ENCODE results near the gene TACC2.

Gene TACC2

DNA sequence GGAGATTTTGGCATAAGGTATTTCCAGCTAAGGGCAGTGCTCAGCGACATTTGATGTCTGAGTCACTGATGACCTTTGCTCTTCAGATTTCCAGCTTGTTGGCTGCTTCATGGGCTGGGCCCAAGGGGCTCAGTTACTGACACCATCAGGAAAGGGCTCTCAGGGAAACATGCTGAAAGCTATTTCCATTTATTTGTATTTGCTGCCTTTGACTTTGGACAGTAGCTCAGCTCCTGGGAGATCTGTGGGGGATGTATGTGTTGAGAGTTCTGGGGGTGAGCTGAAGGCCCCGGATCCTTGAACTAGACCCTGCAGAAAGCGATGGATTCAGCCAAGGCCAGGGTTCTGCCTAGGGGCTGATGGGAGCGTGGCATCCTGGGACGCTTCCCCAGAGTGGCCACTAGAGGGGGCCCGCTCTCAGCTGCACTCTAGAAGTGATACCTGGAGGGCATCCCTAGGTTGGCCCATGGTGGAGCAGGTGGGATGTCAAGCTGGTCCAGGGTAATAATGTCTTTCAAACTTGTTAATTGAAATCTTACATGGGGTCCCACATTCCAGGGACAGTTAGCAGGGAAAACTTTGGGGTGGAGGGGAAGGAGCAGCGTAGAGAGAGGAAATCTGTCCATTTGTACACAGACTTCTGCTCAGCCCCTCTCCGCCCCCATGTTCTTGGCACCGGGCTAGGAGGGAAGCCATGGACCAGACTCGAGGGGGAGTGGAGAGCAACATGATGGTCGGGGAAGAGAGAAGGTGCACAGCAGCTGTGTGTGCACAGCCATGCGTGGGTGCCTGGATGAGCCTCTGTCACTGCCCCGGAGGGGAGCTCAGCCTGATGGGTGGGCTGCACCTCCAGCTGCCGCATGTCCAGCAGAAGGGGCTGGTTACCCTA, 279.1 kb downstream of the TACC2 start:
- Histone ChIP-seq H2AFZ (ENCODE audit: low read depth, low read length, severe bottlenecking) (no peak overlapping the region), H4K20me1 (ENCODE audit: low read depth, low read length) (no peaks in the 10 kb centered on the region), H3K4me3 (ENCODE audit: insufficient read depth, low read length, poor library complexity, severe bottlenecking) (no peak overlapping the region), H3K4me2 (ENCODE audit: low read depth, low read length, poor library complexity, severe bottlenecking) (no peak overlapping the region), H3K9ac (ENCODE audit: low read length) (no peak overlapping the region), H3K9me2 (replicated peaks; ENCODE audit: insufficient read depth, low read length) (no peaks in the 10 kb centered on the region), H3K27me3 (ENCODE audit: low read length) (no peaks in the 10 kb centered on the region), H3K79me2 (ENCODE audit: insufficient read depth, low read length) (no peaks in the 10 kb centered on the region), H3K36me3 (ENCODE audit: low read length) (no peaks in the 10 kb centered on the region), H3K9me3 (ENCODE audit: insufficient read depth, low read length) (no peaks in the 10 kb centered on the region), H3K27ac (ENCODE audit: low read depth, low read length) (no peak overlapping the region), H3F3A (ENCODE audit: insufficient read depth) (no peaks in the 10 kb centered on the region)
- TF ChIP-seq EZH2phosphoT487 (conservative IDR thresholded peaks at IDR 0.05; ENCODE audit: low read length) (no peak), CTCF (IDR thresholded peaks at IDR 0.05; ENCODE audit: insufficient read depth, low read length, poor library complexity, severe bottlenecking) (peak; percentile 77)

GRCh38 chr10:122269059-122269687, 280.2 kb downstream of the TACC2 start:
- Histone ChIP-seq H3K9me3 (ENCODE audit: insufficient read depth, low read length) (no peaks in the 10 kb centered on the region), H3F3A (ENCODE audit: insufficient read depth) (no peaks in the 10 kb centered on the region), H3K4me3 (ENCODE audit: insufficient read depth, low read length, poor library complexity, severe bottlenecking) (no peak overlapping the region), H3K36me3 (ENCODE audit: low read length) (no peaks in the 10 kb centered on the region), H4K20me1 (ENCODE audit: low read depth, low read length) (no peaks in the 10 kb centered on the region), H3K79me2 (ENCODE audit: insufficient read depth, low read length) (no peaks in the 10 kb centered on the region), H3K27ac (ENCODE audit: low read depth, low read length) (no peak overlapping the region), H2AFZ (ENCODE audit: low read depth, low read length, severe bottlenecking) (no peak overlapping the region), H3K4me2 (ENCODE audit: low read depth, low read length, poor library complexity, severe bottlenecking) (no peak overlapping the region), H3K27me3 (ENCODE audit: low read length) (no peaks in the 10 kb centered on the region), H3K9ac (ENCODE audit: low read length) (no peak overlapping the region), H3K9me2 (replicated peaks; ENCODE audit: insufficient read depth, low read length) (no peaks in the 10 kb centered on the region)
- TF ChIP-seq CTCF (IDR thresholded peaks at IDR 0.05; ENCODE audit: insufficient read depth, low read length, poor library complexity, severe bottlenecking) (no peak), EZH2phosphoT487 (conservative IDR thresholded peaks at IDR 0.05; ENCODE audit: low read length) (no peak)

GRCh38 chr10:122271076-122271475, 282.1 kb downstream of the TACC2 start, which contains the start of gene BTBD16:
BTBD16 (plus strand) TSS chr10:122271296; CDS start chr10:122275082, 3,786 bp downstream.
- no peak within 1 kb of the TSS for H3K27ac ChIP-seq (ENCODE audit: low read depth, low read length)
- no peaks in the 10 kb centered on the region for H4K20me1 ChIP-seq (ENCODE audit: low read depth, low read length)
- no peaks in the 10 kb centered on the region for H3F3A ChIP-seq (ENCODE audit: insufficient read depth)
- no peak within 1 kb of the TSS for H3K9ac ChIP-seq (ENCODE audit: low read length)
- H3K4me2 ChIP-seq (ENCODE audit: low read depth, low read length, poor library complexity, severe bottlenecking), result no peak within 1 kb of the TSS
- no peaks in the 10 kb centered on the region for H3K36me3 ChIP-seq (ENCODE audit: low read length)
- H3K9me2 ChIP-seq (replicated peaks; ENCODE audit: insufficient read depth, low read length), result no peaks in the 10 kb centered on the region
- TF ChIP-seq EZH2phosphoT487 (conservative IDR thresholded peaks at IDR 0.05; ENCODE audit: low read length), result no peak
- H3K79me2 ChIP-seq (ENCODE audit: insufficient read depth, low read length), result no peaks in the 10 kb centered on the region
- H3K27me3 ChIP-seq (ENCODE audit: low read length), result no peaks in the 10 kb centered on the region
- H2AFZ ChIP-seq (ENCODE audit: low read depth, low read length, severe bottlenecking), result no peak within 1 kb of the TSS
- H3K9me3 ChIP-seq (ENCODE audit: insufficient read depth, low read length), result no peaks in the 10 kb centered on the region
- H3K4me3 ChIP-seq (ENCODE audit: insufficient read depth, low read length, poor library complexity, severe bottlenecking), result no peak within 1 kb of the TSS
